SHP77 treated with DMSO at 0.1 percent for 48 hours (cell line): Measurements from ENCODE around the gene LRMDA.

ENCODE experiments used
- DNase-seq: peaks from one replicate; lab custom pipeline; 2025; lab: John Stamatoyannopoulos, UW

The LRMDA gene

DNA sequence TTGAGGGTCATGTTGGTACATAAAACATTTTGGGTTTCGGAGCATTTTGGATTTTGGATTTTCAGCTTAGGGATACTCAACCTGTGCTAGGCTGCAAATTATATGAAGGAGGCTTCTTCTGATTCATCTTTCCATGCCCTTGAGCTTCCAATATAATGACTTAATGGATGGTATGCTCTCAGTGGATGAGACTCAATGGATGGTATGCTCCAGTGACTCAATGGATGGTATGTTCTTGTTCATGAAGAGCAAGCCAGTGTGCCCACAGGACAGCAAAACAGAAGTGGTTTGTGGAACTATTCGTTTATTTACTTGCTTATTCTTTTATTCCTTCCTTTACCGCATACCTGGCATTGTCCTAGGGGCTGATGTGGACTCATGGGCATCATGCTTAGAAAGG is 969.6 kb downstream of the LRMDA start:
- no peak for DNase-seq

DNA sequence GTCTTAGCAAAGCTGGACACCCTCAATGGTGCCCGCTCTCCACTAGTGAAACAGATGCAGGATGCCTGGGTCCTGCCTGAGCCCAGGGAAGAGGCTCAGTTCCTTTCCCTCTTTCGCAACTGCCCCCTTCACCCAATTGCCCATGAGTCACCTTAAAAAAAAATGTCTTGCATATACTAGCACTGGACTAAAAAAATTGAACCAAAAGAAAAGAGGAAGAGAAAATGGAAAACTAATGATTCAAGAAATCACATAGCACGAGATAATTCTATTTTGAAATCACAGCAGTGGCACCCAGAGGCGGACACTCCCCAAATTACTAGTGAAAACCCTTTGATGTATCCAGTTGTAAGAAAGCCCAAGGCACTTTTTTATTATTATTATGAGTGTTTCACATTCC is 972.5 kb downstream of the LRMDA start:
- no peak for DNase-seq

GRCh38 chr10:76404531-76404930 is 973.1 kb downstream of the LRMDA start:
- DNase-seq, result no peak

GRCh38 chr10:76405922-76406321 is 974.5 kb downstream of the LRMDA start:
- no peak for DNase-seq

GRCh38 chr10:76408646-76409045 is 977.2 kb downstream of the LRMDA start:
- DNase-seq, result no peak

- DNase-seq, result no peak
These were observed 980.5 kb downstream of the LRMDA start for GRCh38 chr10:76411729-76412435.

DNA sequence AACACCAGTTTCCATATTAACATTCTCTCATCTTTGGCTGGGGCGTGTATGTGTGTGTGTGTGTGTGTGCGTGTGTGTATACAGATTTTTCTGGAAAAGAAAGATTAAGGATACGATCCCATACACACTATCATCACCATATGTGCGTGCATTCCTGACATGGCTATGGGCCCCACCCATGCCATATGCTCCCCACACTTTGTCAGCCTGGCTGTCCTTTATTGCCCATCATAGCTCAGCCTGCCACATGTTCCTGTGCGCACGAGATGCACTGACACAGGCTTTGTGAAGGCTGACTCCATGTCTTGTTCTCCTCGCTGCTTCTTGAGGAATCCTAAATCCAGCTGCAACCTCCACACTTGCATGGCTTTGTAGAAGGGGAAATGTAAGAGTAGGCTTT is 984.1 kb downstream of the LRMDA start:
- no peak for DNase-seq

DNA sequence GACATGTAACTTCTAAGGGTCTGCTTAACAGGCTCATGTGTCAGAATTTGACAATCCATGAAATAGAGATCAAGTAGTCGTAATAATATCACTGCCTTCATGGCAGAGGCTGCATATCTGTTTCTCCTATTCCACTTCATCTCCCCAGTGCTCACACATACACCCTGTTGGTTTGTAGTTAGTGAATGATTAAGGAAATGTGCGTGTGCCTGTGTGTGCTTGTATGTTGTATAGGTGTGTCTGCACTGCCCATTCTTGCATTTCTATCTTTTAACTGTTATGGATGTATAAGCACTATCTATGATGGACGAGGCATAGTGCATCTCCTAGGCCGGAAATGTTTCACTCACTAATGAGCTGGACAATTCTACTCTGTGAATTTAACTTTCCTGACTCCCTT is 985.2 kb downstream of the LRMDA start:
- DNase-seq, result no peak

DNA sequence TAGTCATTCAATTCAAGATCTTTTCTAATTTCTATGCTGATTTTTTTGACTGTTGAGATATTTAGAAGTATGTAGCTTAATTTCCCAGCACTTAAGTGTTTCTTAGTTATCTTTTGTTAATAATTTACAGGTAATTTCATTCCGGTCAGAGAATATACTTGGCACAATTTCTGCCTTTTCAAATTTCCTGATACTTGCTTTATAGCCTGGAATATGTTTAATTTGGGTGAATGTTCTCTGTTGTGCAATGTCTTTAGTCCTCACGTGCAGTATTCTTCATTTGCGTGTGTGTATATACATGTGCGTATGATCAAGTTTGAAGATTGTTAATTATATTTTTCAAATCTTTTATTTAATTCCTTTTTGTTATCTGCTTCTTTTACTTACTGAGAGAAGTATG is 989.3 kb downstream of the LRMDA start:
- no peak for DNase-seq

GRCh38 chr10:76422769-76423168 is 991.3 kb downstream of the LRMDA start:
- DNase-seq, result no peak

- no peak for DNase-seq
These were observed 997.3 kb downstream of the LRMDA start for GRCh38 chr10:76428551-76429367.

- no peak for DNase-seq
These were observed 998.1 kb downstream of the LRMDA start for GRCh38 chr10:76429368-76430060.

- DNase-seq, result no peak
These were observed 998.7 kb downstream of the LRMDA start for GRCh38 chr10:76430061-76430645.

DNA sequence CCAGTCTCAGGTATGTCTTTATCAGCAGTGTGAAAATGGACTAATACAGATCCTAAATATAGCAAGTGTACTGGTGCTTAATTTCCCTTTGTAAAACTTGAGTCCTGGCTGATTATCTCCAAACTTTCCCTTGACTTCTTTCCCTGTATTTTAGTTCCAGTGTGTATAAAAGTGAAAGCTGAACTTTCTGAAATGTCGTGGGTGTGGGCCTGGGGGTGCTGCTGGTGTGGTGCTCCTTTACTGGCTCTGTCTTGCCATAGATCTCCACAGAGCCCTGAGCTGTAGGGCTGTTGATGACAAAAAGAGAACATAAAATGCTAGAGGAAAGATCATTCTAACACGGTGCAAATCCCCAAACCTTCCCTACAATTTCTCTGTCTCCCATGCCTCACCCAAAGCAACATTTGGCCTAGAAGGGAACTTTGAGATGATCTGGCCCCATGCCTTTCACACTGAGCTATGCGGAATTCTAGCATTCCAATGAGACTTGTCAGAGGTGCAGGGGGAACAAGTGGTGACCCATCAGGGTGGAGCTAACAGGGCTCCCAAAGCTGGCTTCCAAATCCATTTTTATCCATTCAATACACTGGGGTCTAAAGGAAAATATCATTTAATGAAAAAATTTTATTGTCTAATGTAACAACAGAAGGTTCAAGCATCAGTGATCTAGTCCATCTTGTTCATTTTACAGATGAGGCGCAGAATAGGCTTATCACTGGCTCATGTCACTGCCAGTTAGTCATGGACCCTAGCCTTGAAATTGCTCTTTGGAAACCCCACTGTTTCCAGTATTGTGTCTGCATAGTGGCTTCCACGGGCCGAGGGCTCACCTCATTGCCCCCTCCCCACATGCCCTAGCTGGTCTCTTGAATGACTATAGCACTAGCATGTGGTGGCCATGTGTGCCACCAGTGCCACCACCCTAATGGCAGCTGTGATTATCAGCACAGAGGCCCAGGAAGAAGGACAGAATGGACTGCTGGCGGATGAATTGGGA is 1000.9 kb downstream of the LRMDA start:
- DNase-seq, result no peak

- no peak for DNase-seq
These were observed 1002.0 kb downstream of the LRMDA start for GRCh38 chr10:76433161-76434005.

DNA sequence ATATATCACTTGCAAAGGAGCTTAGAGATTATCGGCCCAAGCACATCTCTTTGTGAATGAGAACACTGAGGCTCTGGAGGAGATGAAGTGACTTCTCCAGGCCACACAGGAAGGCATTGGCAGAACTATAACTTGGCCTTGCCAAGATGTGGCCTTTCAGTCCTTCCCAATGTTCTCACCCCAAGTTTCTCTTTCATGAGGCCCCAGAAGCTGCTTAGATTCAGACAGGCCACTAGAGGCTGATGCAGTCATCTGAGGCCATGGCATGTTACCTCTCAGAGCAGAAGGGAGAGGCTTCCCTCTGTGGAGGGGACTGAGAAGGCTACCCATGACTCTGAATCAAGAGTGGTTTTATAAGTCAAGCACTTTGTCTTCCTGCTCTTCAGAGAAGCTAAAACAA is 1003.7 kb downstream of the LRMDA start:
- no peak for DNase-seq

- DNase-seq, result no peak
These were observed 1005.0 kb downstream of the LRMDA start for GRCh38 chr10:76436401-76436811.

DNA sequence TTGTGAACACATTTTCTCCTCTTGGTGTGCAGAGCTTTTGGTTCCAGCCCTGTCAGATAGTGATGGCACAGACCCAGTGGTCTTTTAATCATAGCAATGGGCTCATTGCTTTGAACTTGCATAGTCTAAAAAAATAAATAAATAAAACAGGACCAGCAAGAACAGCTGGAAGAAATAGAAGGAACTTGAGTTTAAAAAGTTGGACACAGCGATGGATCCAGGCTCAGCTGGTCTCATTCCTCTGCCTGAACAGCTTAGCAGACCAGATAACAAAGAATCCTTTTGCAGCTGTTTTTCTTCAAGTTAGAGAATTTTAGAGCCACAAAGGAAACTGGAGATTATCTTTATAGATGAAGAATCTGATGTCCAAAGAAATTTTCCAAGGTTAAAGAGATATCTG is 1005.6 kb downstream of the LRMDA start:
- DNase-seq, result no peak

DNA sequence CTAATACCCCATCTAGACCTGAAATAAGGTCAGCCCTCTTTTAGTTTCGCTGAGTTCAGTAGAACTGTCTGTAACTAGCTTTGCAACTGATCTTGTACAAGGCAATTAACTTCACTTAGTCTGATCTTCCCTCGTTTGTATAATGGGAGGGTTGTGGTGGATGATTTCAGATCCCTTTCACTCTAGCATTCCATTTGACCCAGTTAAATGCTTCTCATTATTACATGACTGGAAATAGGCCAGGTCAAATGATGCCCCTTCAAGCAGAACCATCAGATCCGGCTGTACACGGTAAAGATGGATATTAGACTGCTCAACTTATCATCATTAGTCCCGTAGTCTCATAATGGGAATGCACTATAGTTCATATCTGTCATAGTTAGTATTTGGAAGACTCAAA is 1009.0 kb downstream of the LRMDA start:
- DNase-seq, result no peak

DNA sequence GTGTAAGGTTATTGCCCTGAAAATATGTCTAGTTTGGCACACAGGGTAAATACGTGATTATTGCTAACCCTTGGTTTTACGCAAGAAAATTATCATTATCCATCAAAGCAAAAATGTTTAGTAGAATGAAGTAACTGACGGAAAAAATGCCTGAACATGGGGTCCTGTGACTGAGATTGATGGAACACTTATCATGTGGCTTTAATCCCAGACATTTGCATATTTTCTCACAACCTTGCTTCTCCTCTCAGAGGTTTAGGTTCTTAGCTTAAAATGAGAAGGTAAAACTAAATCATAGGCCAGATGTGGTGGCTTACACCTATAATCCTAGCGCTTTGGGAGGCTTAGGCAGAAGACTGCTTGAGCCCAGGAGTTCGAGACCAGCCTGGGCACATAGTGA is 1010.7 kb downstream of the LRMDA start:
- no peak for DNase-seq
